ENCODE data around the gene USP10. TPM values are rescaled to one million over a fixed set of nuclear protein-coding genes. Genes with fewer than 3 reads are reported as not detected.

USP10 gene
- total RNA-seq, 2 experiments from 2014 or later = 65.9 to 134 TPM

- H3K4me1 ChIP-seq (ENCODE audit: insufficient read depth, low read length, poor library complexity, severe bottlenecking) = peaks cover 22% of the 10 kb centered on the region
- POLR2A ChIA-PET = interaction anchor here (0.6 kb wide), 1 partner anchor 13 kb away, joined by 6 read pairs; no protein-coding TSS in a partner anchor
Measured at GRCh38 chr16:84689111-84689510, 10.7 kb upstream of the USP10 start.

GRCh38 chr16:84690088-84690819 lies 9.5 kb upstream of the USP10 start:
- BruUV-seq (replicated peaks) = no TSS peak
- H3K4me1 ChIP-seq (ENCODE audit: insufficient read depth, low read length, poor library complexity, severe bottlenecking) = peaks cover 22% of the 10 kb centered on the region
- no peaks in the 10 kb centered on the region for H3K36me3 ChIP-seq (ENCODE audit: insufficient read depth, low read length)
- no peaks in the 10 kb centered on the region for H3K9me2 ChIP-seq (ENCODE audit: insufficient read depth, low read length)
- no peak overlapping the region for H3K4me3 ChIP-seq (ENCODE audit: low read depth, low read length, poor library complexity, severe bottlenecking)
- no peak overlapping the region for H3K27ac ChIP-seq (ENCODE audit: low read depth, low read length, poor library complexity, severe bottlenecking)
- POLR2A ChIA-PET = interaction anchor here (0.6 kb wide), 1 partner anchor 13 kb away, joined by 3 read pairs; no protein-coding TSS in a partner anchor
- peaks cover 5% of the 10 kb centered on the region; the same call in 1 of the 2 replicates for H3K9me3 ChIP-seq (ENCODE audit: low read length)
- H3K79me2 ChIP-seq (ENCODE audit: insufficient read depth, low read depth, low read length) = no peaks in the 10 kb centered on the region
- CTCF ChIA-PET (ENCODE audit: unreplicated experiment) = no interaction called here
- H3K4me2 ChIP-seq (ENCODE audit: low read length) = no peak overlapping the region
- H2AFZ ChIP-seq (ENCODE audit: low read length) = no peak overlapping the region
- intact Hi-C loops (cut with micrococcal nuclease; ENCODE audit: unreplicated experiment) = no loop called here
- no peaks in the 10 kb centered on the region for H4K20me1 ChIP-seq (ENCODE audit: insufficient read depth, low read length)
- no peak for DNase-seq (ENCODE audit: low spot score)
- no peak for TF ChIP-seq CTCF (conservative IDR thresholded peaks at IDR 0.05; ENCODE audit: low read length)
- no peak for TF ChIP-seq EZH2phosphoT487 (IDR thresholded peaks at IDR 0.05; ENCODE audit: borderline replicate concordance, low read depth, low read length)

More at GRCh38 chr16:84689111-84689510, 10.7 kb upstream of the USP10 start:
- Histone ChIP-seq H3K36me3 (ENCODE audit: insufficient read depth, low read length) (no peaks in the 10 kb centered on the region), H3K4me3 (ENCODE audit: low read depth, low read length, poor library complexity, severe bottlenecking) (no peak overlapping the region), H3K9me2 (ENCODE audit: insufficient read depth, low read length) (no peaks in the 10 kb centered on the region), H3K79me2 (ENCODE audit: insufficient read depth, low read depth, low read length) (no peaks in the 10 kb centered on the region), H3K27ac (ENCODE audit: low read depth, low read length, poor library complexity, severe bottlenecking) (no peak overlapping the region), H3K9me3 (ENCODE audit: low read length) (peaks cover 5% of the 10 kb centered on the region; the same call in 1 of the 2 replicates), H3K4me2 (ENCODE audit: low read length) (no peak overlapping the region), H2AFZ (ENCODE audit: low read length) (no peak overlapping the region), H4K20me1 (ENCODE audit: insufficient read depth, low read length) (no peaks in the 10 kb centered on the region)
- no peak for DNase-seq (ENCODE audit: low spot score)
- CTCF ChIA-PET (ENCODE audit: unreplicated experiment) = no interaction called here
- TF ChIP-seq CTCF (conservative IDR thresholded peaks at IDR 0.05; ENCODE audit: low read length) (no peak), EZH2phosphoT487 (IDR thresholded peaks at IDR 0.05; ENCODE audit: borderline replicate concordance, low read depth, low read length) (no peak)
- intact Hi-C loops (cut with micrococcal nuclease; ENCODE audit: unreplicated experiment) = no loop called here
- BruUV-seq (replicated peaks) = no TSS peak

All from OCI-LY7 (cell line).